GM12878 (cell line): ENCODE measurements around the gene TMSB4X. TPM values are rescaled to one million over a fixed set of nuclear protein-coding genes. Genes with fewer than 3 reads are reported as not detected.
"Not testable (repeated sequence)": the region's sequence is repeated elsewhere in the genome, so short reads cannot be mapped to it uniquely, and the experiment has no call there.

Source experiments
- ATAC-seq: fragments of 200-7000 bp; cut with Tn5 transposase; 3 replicates; pipeline ENCODE4 v1.9.1; 2020; ENCODE audit warnings: mild to moderate bottlenecking, moderate library complexity
- BruUV-seq: library from RNA; stranded (reverse); fragments of 400-500 nt; replicated peaks from 2 replicates; lab custom pipeline; 2021; lab: Mats Ljungman, UMichigan
- CTCF ChIA-PET: fragments of 300-600 bp; sonication (Branson Sonifier 250); formaldehyde crosslinking; extraction: SDS; loops from one replicate; lab custom pipeline; 2021; ENCODE audit warnings: inconsistent platforms; lab: Yijun Ruan, JAX
- POLR2A ChIA-PET: fragments of 350-600 bp; formaldehyde crosslinking; extraction: SDS; loops from one replicate; lab custom pipeline; 2021; ENCODE audit warnings: inconsistent platforms; lab: Charles Lee
- RAD21 ChIA-PET: fragments of 300-600 bp; sonication (Branson Sonifier 250); formaldehyde crosslinking; loops from one replicate; lab custom pipeline; 2023; ENCODE audit warnings: antibody characterized with exemption; ENCODE audit not compliant: unreplicated experiment; lab: Charles Lee
- SMC1A ChIA-PET: fragments of 300-600 bp; sonication (Branson Sonifier 250); formaldehyde crosslinking; loops from one replicate; lab custom pipeline; 2023; ENCODE audit not compliant: unreplicated experiment, uncharacterized antibody; lab: Charles Lee
- DNase-seq: peaks from one replicate; pipeline ENCODE4 v3.0.0-alpha.2; 2011; ENCODE audit warnings: low read depth, low spot score
- FAIRE-seq: peaks from 3 replicates; lab custom pipeline; 2011; peaks lifted over from hg19 to GRCh38; lab: Jason Lieb, UNC
- H2AFZ ChIP-seq: 2 replicates; pipeline ENCODE4 v1.6.0; 2011; ENCODE audit warnings: low read depth, low read length, control low read depth; ENCODE audit not compliant: control insufficient read depth
- H3K27ac ChIP-seq: 2 replicates; pipeline ENCODE4 v1.5.1; 2011; ENCODE audit warnings: control low read depth; ENCODE audit not compliant: control insufficient read depth, insufficient read depth
- H3K27me3 ChIP-seq, 2 experiments: replicated peaks in 1 of 2; 2 replicates each; pipeline versions ENCODE4 v1.6.0 to v1.6.1; 2011; ENCODE audit warnings: low read length in 1 of 2; ENCODE audit not compliant: control insufficient read depth in 2 of 2, insufficient read depth in 2 of 2
- H3K36me3 ChIP-seq, 2 experiments: 2 replicates each; pipeline ENCODE4 v1.5.1; 2011; ENCODE audit warnings: low read length in 1 of 2; ENCODE audit not compliant: control insufficient read depth in 2 of 2, insufficient read depth in 2 of 2
- H3K4me1 ChIP-seq: 2 replicates; pipeline ENCODE4 v1.6.1; 2011; ENCODE audit warnings: mild to moderate bottlenecking, low read length, moderate library complexity, mixed read lengths; ENCODE audit not compliant: control insufficient read depth, insufficient read depth
- H3K4me2 ChIP-seq: 2 replicates; pipeline ENCODE4 v1.6.0; 2011; ENCODE audit warnings: control low read depth; ENCODE audit not compliant: control insufficient read depth, insufficient read depth
- H3K4me3 ChIP-seq: fragments of 200-600 bp; sonication (generic); 2 replicates; pipeline ENCODE4 v1.5.1; 2016
- H3K79me2 ChIP-seq: 2 replicates; pipeline ENCODE4 v1.6.0; 2011; ENCODE audit warnings: low read length; ENCODE audit not compliant: control insufficient read depth, insufficient read depth
- H3K9ac ChIP-seq: 2 replicates; pipeline ENCODE4 v1.8.0; 2011; ENCODE audit warnings: low read length, control low read depth, mixed read lengths; ENCODE audit not compliant: control insufficient read depth, insufficient read depth
- H3K9me3 ChIP-seq: replicated peaks from 3 replicates; pipeline ENCODE4 v1.5.1; 2011; ENCODE audit warnings: mild to moderate bottlenecking, low read length; ENCODE audit not compliant: control insufficient read depth, insufficient read depth
- H4K20me1 ChIP-seq: 2 replicates; pipeline ENCODE4 v1.6.0; 2011; ENCODE audit not compliant: control insufficient read depth, insufficient read depth
- BHLHE40 ChIP-seq, 2 experiments: fragments of 450-650 bp in 1 of 2; IDR thresholded peaks; 2 replicates each; pipeline ENCODE4 v1.6.1; 2011 to 2017; ENCODE audit warnings: low read depth in 2 of 2, borderline replicate concordance in 1 of 2, improper control_type of control experiment in 1 of 2, low read length in 1 of 2, mild to moderate bottlenecking in 1 of 2
- CREM ChIP-seq: IDR thresholded peaks from 2 replicates; pipeline ENCODE4 v1.6.1; 2014; ENCODE audit warnings: antibody characterized with exemption, low read depth
- GATAD2B ChIP-seq: fragments of 450-650 bp; conservative IDR thresholded peaks from 2 replicates; pipeline ENCODE4 v1.6.1; 2017; ENCODE audit warnings: low read depth, mild to moderate bottlenecking, moderate library complexity
- MEF2B ChIP-seq: fragments of 450-650 bp; IDR thresholded peaks from 2 replicates; pipeline ENCODE4 v1.6.1; 2018; ENCODE audit warnings: mild to moderate bottlenecking, moderate library complexity; ENCODE audit not compliant: partially characterized antibody, poor library complexity, severe bottlenecking
- NRF1 ChIP-seq: conservative IDR thresholded peaks from 2 replicates; pipeline ENCODE4 v1.6.1; 2011; ENCODE audit warnings: mild to moderate bottlenecking, low read depth, low read length, improper control_type of control experiment
- SPI1 ChIP-seq: IDR thresholded peaks from 2 replicates; pipeline ENCODE4 v1.6.1; 2011; ENCODE audit warnings: low read depth, mild to moderate bottlenecking, low read length, moderate library complexity, borderline replicate concordance; ENCODE audit not compliant: insufficient read depth
- WGBS: methylation state at CpG from one replicate; pipeline ENCODE4 v1.1.6; 2016; ENCODE audit warnings: low lambda C conversion rate; ENCODE audit not compliant: insufficient replicate concordance, insufficient coverage; ENCODE audit errors: missing lambda C conversion rate; 5-methylcytosine and 5-hydroxymethylcytosine counted together
- in situ Hi-C: fragments of 300-500 bp; cut with MboI; formaldehyde crosslinking; loops from 9 replicates; pipeline ENCODE4 v1.14.3; 2018; ENCODE audit warnings: mixed read lengths
- intact Hi-C: fragments of 100-400 bp; cut with micrococcal nuclease; formaldehyde crosslinking; loops from one replicate; pipeline ENCODE4 v1.14.2; 2022; ENCODE audit not compliant: unreplicated experiment
- polyA plus RNA-seq, 11 experiments: library from polyadenylated mRNA; depleted of rRNA in 4 of 11; unstranded in 6 of 11; stranded (reverse) in 5 of 11; fragments of >200 nt; fragmentation: Nextera tagmentation in 4 of 11; fragmentation: Illumina TruSeq in 1 of 11; extraction: Ambion mirVana in 4 of 11; extraction: Trizol in 1 of 11; gene quantifications; 1 replicate in 1 of 11; 2 replicates in 10 of 11; pipeline versions ENCODE4 v1.2.1 to v1.2.3, GENCODE V29; 2011 to 2016; ENCODE audit warnings: inconsistent platforms in 2 of 11, missing spikeins in 2 of 11, low read depth in 1 of 11
- total RNA-seq, 4 experiments: library from RNA; depleted of rRNA in 3 of 4; stranded (reverse); fragments of >200 nt in 3 of 4; fragmentation: Illumina TruSeq in 1 of 4; extraction: Trizol in 1 of 4; gene quantifications; 2 replicates each; pipeline versions ENCODE4 v1.2.1 to v1.2.3, GENCODE V29; 2013 to 2021
- TF ChIP-seq, protein P1 (sequence below): fragments of 150-350 bp; IDR thresholded peaks from 2 replicates; pipeline ENCODE4 v1.6.1; 2014; ENCODE audit warnings: mild to moderate bottlenecking, low read depth, low read length
- TF ChIP-seq, protein P2 (sequence below): IDR thresholded peaks from 2 replicates; pipeline ENCODE4 v1.6.1; 2012; ENCODE audit warnings: low read length, inconsistent platforms
- TF ChIP-seq, protein P3 (sequence below): IDR thresholded peaks from 2 replicates; pipeline ENCODE4 v1.6.1; 2011; ENCODE audit warnings: mild to moderate bottlenecking, low read depth, low read length, moderate library complexity; ENCODE audit not compliant: insufficient replicate concordance

Gene TMSB4X
- total and polyA plus RNA-seq, 10 of the 15 experiments (the other 5 are each of a cell fraction or from before 2014, with no cell fraction given) = 13,924 to 37,234 (median 23,705) TPM

DNA sequence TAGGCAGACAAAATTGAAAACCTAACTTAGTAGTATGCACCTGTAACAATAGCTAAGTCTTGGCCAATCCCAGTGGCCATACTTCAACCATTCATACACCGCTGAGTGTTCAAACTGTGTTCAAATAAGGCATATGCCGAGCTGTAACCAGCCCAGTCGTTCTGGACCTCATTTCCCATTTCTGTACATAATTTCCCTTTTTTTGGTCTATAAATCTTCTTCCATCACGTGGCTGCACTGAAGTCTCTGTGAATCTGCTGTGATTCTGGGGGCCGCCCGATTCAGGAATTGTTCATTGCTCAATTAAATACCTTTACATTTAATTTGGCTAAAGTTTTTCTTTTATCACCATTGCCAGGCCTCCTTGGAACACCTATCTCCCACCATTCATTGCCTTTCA is 41.8 kb downstream of the TMSB4X start:
- Histone ChIP-seq H3K27ac (peak overlapping the region; percentile 28; the same call in 1 of the 2 replicates), H3K4me1 (peaks cover 44% of the 10 kb centered on the region), H3K4me2 (peak overlapping the region; percentile 2; the same call in 1 of the 2 replicates)
- ChIA-PET POLR2A (interaction anchor here (0.9 to 1.1 kb wide), 2 partner anchors 29 to 71 kb away, joined by 3 read pairs; no protein-coding TSS in a partner anchor), RAD21 (interaction anchor here (22.5 kb wide), 1 partner anchor 67 kb away, joined by 689 read pairs; no protein-coding TSS in a partner anchor), SMC1A (interaction anchor here (0.6 to 24.7 kb wide), 7 partner anchors 7 to 64 kb away, joined by 3 to 409 read pairs (median 25); no protein-coding TSS in a partner anchor)
- H3K9me3 ChIP-seq, CTCF ChIA-PET, FAIRE-seq, H3K36me3 ChIP-seq, ATAC-seq, H4K20me1 ChIP-seq, H3K79me2 ChIP-seq, H3K4me3 ChIP-seq, in situ Hi-C loops, DNase-seq, intact Hi-C loops, H3K9ac ChIP-seq, BruUV-seq, H3K27me3 ChIP-seq, H2AFZ ChIP-seq: not testable (repeated sequence)
- WGBS = 72% methylated on average over 6 of the region's 6 CpGs

DNA sequence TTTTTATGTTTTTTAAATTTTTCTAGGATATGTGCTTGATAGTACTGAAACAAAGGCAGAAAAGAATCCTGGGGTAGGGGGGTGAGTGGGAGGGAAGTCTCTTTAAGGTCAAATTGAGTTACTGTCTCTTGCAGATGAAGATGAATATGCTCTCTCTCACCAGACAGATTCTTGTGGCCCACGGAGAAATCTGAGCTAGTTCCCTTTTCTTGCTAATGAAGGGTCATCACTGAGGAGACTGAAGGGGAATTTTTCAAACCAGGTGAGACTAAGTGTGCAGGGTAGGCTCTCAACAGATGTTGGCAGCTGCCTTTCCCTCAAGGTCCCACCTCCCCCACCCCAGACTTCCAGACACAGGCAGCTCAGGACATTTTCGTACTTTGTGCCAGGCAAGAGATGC is 48.0 kb downstream of the TMSB4X start:
- H3K27ac ChIP-seq = peak overlapping the region; percentile 47
- intact Hi-C loops (loop anchor here (1.0 kb wide), 1 partner anchor 64 kb away; no protein-coding TSS in a partner anchor), in situ Hi-C loops (no loop called here)
- no peak overlapping the region for H3K4me3 ChIP-seq
- peaks cover 43% of the 10 kb centered on the region for H3K4me1 ChIP-seq
- H3K4me2 ChIP-seq = peak overlapping the region; percentile 12; the same call in 1 of the 2 replicates
- H3K9ac ChIP-seq = 0 out of 2 replicates have a peak overlapping the region, but pooled peaks have one; percentile 18
- no peaks in the 10 kb centered on the region for H4K20me1 ChIP-seq
- DNase-seq = no peak
- BruUV-seq = no TSS peak
- no peak overlapping the region for H2AFZ ChIP-seq
- whole genome bisulfite sequencing = 0% methylated on average over 2 of the region's 2 CpGs
- POLR2A ChIA-PET = interaction anchor here (0.6 to 3.0 kb wide), 19 partner anchors 9 to 333 kb away, joined by 3 to 25 read pairs (median 4); no protein-coding TSS in a partner anchor
- CTCF ChIA-PET = interaction anchor here (0.7 to 3.2 kb wide), 16 partner anchors 8 to 242 kb away, joined by 3 to 15 read pairs (median 4); no protein-coding TSS in a partner anchor
- H3K9me3 ChIP-seq = no peaks in the 10 kb centered on the region
- SMC1A ChIA-PET = interaction anchor here (0.9 to 13.9 kb wide), 21 partner anchors 7 to 234 kb away, joined by 3 to 189 read pairs (median 7); no protein-coding TSS in a partner anchor
- no peaks in the 10 kb centered on the region for H3K27me3 ChIP-seq
- peak; percentile 91 for ATAC-seq
- FAIRE-seq = no peak
- H3K79me2 ChIP-seq = no peaks in the 10 kb centered on the region
- RAD21 ChIA-PET = interaction anchor here (0.8 to 9.9 kb wide), 16 partner anchors 9 to 232 kb away, joined by 3 to 81 read pairs (median 9); no protein-coding TSS in a partner anchor
- H3K36me3 ChIP-seq = no peaks in the 10 kb centered on the region
- TF ChIP-seq, protein P1, sequence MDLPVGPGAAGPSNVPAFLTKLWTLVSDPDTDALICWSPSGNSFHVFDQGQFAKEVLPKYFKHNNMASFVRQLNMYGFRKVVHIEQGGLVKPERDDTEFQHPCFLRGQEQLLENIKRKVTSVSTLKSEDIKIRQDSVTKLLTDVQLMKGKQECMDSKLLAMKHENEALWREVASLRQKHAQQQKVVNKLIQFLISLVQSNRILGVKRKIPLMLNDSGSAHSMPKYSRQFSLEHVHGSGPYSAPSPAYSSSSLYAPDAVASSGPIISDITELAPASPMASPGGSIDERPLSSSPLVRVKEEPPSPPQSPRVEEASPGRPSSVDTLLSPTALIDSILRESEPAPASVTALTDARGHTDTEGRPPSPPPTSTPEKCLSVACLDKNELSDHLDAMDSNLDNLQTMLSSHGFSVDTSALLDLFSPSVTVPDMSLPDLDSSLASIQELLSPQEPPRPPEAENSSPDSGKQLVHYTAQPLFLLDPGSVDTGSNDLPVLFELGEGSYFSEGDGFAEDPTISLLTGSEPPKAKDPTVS = no peak
- no peak for TF ChIP-seq NRF1
- TF ChIP-seq, protein P2, sequence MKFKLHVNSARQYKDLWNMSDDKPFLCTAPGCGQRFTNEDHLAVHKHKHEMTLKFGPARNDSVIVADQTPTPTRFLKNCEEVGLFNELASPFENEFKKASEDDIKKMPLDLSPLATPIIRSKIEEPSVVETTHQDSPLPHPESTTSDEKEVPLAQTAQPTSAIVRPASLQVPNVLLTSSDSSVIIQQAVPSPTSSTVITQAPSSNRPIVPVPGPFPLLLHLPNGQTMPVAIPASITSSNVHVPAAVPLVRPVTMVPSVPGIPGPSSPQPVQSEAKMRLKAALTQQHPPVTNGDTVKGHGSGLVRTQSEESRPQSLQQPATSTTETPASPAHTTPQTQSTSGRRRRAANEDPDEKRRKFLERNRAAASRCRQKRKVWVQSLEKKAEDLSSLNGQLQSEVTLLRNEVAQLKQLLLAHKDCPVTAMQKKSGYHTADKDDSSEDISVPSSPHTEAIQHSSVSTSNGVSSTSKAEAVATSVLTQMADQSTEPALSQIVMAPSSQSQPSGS = 0 out of 2 replicates have a peak, but pooled peaks have one; percentile 31
- TF ChIP-seq BHLHE40 (IDR thresholded peaks at IDR 0.05; ENCODE audit: borderline replicate concordance in 1 of 2, low read depth in 2 of 2, low read length in 1 of 2) = peak; percentile 66 to 82
- peak; percentile 40; the same call in 1 of the 2 replicates for TF ChIP-seq GATAD2B
- peak; percentile 31 for TF ChIP-seq MEF2B
- TF ChIP-seq, protein P3, sequence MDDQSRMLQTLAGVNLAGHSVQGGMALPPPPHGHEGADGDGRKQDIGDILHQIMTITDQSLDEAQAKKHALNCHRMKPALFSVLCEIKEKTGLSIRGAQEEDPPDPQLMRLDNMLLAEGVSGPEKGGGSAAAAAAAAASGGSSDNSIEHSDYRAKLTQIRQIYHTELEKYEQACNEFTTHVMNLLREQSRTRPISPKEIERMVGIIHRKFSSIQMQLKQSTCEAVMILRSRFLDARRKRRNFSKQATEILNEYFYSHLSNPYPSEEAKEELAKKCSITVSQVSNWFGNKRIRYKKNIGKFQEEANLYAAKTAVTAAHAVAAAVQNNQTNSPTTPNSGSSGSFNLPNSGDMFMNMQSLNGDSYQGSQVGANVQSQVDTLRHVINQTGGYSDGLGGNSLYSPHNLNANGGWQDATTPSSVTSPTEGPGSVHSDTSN = peak; percentile 42
- TF ChIP-seq CREM = 0 out of 2 replicates have a peak, but pooled peaks have one; percentile 33
- TF ChIP-seq SPI1 = peak; percentile 83
